Uterus (tissue), 2 donors: ENCODE results near the gene PPFIBP2.

Source experiments
- CTCF ChIP-seq, 4 experiments: fragments of 200-600 bp in 2 of 4; fragments of 450-650 bp in 2 of 4; sonication (generic) in 2 of 4; IDR thresholded peaks; one replicate each; pipeline ENCODE4 v1.5.1; 2016 to 2019; ENCODE audit warnings: antibody characterized with exemption in 4 of 4, mild to moderate bottlenecking in 2 of 4, moderate library complexity in 1 of 4
- POLR2A ChIP-seq, 2 donors: fragments of 450-650 bp; IDR thresholded peaks; one replicate each; pipeline ENCODE4 v1.6.1; 2016; ENCODE audit warnings: antibody characterized with exemption in 2 of 2, mild to moderate bottlenecking in 1 of 2, moderate library complexity in 1 of 2

- TF ChIP-seq CTCF (IDR thresholded peaks at IDR 0.05) = no peak
- no peak for TF ChIP-seq POLR2A (IDR thresholded peaks at IDR 0.05)
Observed at GRCh38 chr11:7683571-7683970, 169.8 kb downstream of the PPFIBP2 start.
